GM19351 (cell line): ENCODE results near the gene CLDN18.

Experiments
- ATAC-seq: cut with Tn5 transposase; IDR thresholded peaks from one replicate; pipeline ENCODE4 v1.9.1; 2021; ENCODE audit warnings: mild to moderate bottlenecking, moderate library complexity; ENCODE audit not compliant: unreplicated experiment

The CLDN18 gene

DNA sequence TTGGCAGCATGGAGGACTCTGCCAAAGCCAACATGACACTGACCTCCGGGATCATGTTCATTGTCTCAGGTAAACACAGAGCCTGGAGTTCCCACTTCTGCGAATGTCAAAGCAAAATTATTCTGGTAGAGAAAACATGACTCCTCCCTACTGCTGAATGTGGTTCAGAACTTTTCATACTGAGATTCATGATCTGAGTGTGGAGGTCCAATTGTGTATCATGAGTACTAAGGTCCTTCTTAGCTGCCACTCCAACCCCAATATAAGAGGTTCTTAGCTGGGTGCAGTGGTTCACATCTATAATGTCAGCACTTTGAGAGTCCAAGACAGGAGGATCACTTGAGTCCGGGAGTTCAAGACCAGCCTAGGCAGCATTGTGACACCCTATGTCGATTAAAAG is 13.8 kb downstream of the CLDN18 start:
- ATAC-seq, result no peak

DNA sequence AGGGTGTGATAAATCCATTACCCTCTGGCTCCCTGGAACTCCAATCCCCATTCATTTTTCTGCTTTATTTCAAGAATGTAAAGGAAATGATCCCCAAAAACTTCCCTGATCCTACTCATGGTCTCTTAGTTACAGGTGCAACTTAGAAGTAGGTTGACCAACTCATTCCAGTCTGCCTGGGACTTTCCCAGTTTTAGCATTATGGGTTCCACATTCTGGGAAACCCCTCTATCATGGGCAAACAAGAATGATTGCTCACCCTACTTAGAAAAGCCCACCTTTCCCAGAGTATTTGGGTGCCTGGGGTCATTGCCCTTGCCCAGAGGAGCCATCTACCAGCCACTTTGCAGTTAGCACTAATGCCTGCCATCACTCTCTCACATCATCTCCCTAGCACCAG is 15.6 kb downstream of the CLDN18 start:
- no peak for ATAC-seq

DNA sequence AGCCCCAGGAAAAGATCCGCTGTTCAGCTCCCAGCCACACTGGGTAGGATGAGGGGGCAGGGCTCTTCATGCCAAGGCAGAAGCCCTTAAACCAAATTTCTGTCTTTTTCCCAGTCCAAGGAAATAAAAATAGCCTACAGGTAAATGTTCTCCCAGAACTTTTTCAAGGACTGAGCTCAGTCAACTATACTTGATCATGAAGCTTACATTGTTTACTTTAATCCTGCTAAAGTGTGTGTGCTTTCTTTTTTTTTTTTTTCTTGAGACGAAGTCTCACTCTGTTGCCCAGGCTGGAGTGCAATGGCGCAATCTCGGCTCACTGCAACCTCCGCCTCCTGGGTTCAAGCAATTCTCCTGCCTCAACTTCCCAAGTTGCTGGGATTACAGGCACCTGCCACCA is 17.9 kb downstream of the CLDN18 start:
- no peak for ATAC-seq

DNA sequence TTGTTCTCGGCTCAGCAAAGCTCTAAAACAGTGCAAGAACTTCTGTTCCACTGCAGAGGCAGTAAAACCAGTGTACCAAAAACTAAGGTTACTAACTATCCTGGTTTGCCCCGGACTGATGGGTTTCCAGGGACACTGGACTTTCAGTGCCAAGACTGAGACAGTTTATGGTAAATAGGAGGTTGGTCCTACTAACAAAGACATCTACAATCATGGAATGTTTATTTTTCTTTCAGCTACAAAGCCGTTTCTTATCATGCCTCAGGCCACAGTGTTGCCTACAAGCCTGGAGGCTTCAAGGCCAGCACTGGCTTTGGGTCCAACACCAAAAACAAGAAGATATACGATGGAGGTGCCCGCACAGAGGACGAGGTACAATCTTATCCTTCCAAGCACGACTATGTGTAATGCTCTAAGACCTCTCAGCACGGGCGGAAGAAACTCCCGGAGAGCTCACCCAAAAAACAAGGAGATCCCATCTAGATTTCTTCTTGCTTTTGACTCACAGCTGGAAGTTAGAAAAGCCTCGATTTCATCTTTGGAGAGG is 20.8 kb downstream of the CLDN18 start:
- ATAC-seq, result no peak

DNA sequence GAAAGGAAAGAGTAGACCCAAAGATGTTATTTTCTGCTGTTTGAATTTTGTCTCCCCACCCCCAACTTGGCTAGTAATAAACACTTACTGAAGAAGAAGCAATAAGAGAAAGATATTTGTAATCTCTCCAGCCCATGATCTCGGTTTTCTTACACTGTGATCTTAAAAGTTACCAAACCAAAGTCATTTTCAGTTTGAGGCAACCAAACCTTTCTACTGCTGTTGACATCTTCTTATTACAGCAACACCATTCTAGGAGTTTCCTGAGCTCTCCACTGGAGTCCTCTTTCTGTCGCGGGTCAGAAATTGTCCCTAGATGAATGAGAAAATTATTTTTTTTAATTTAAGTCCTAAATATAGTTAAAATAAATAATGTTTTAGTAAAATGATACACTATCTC is 21.6 kb downstream of the CLDN18 start:
- ATAC-seq, result peak; percentile 30

DNA sequence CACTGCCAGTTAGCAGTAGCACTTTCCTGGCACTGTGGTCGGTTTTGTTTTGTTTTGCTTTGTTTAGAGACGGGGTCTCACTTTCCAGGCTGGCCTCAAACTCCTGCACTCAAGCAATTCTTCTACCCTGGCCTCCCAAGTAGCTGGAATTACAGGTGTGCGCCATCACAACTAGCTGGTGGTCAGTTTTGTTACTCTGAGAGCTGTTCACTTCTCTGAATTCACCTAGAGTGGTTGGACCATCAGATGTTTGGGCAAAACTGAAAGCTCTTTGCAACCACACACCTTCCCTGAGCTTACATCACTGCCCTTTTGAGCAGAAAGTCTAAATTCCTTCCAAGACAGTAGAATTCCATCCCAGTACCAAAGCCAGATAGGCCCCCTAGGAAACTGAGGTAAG is 22.6 kb downstream of the CLDN18 start:
- peak; percentile 44 for ATAC-seq

DNA sequence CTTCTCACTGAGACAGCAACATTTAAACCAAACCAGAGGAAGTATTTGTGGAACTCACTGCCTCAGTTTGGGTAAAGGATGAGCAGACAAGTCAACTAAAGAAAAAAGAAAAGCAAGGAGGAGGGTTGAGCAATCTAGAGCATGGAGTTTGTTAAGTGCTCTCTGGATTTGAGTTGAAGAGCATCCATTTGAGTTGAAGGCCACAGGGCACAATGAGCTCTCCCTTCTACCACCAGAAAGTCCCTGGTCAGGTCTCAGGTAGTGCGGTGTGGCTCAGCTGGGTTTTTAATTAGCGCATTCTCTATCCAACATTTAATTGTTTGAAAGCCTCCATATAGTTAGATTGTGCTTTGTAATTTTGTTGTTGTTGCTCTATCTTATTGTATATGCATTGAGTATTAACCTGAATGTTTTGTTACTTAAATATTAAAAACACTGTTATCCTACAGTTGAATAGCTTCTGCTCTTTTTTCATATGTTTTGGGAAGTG is 23.3 kb downstream of the CLDN18 start:
- ATAC-seq, result no peak

DNA sequence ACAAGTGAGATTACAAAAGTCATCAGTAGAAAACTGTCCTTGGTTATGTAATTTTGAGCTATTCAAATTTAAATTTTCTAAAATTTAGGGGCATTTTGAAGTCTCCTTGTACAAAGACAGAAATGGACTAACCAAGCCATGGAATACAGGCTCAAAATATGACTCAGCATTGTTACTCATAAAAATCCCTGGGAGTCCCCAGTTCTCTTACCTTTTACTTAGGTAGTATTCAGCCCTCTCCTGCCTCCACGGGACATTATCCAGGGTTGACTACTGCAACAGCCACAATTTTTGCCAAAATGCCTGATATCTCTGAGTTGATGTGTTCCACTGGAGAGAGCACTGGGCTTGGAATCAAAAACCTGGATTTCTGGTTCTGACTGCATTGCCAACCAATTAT is 25.0 kb downstream of the CLDN18 start:
- ATAC-seq, result no peak

DNA sequence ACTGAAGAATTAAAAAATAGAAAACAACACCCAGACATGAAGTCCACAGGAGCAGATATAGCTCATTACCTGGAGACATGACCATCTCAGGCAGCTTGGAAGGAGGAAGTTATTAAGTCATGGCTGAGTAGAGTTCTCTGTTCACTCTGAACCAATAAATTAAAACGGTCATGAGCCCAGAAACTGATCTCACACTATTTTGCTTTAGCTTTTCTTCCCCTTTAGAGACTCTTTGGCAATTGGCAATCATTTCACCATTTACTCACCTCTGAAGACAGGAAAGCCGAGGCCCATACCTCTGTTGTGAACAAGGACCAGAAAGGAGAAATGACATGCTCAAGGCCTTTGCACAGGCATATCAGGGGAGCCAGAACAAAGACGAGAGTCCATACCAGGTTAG is 26.6 kb downstream of the CLDN18 start:
- ATAC-seq, result peak; percentile 53

DNA sequence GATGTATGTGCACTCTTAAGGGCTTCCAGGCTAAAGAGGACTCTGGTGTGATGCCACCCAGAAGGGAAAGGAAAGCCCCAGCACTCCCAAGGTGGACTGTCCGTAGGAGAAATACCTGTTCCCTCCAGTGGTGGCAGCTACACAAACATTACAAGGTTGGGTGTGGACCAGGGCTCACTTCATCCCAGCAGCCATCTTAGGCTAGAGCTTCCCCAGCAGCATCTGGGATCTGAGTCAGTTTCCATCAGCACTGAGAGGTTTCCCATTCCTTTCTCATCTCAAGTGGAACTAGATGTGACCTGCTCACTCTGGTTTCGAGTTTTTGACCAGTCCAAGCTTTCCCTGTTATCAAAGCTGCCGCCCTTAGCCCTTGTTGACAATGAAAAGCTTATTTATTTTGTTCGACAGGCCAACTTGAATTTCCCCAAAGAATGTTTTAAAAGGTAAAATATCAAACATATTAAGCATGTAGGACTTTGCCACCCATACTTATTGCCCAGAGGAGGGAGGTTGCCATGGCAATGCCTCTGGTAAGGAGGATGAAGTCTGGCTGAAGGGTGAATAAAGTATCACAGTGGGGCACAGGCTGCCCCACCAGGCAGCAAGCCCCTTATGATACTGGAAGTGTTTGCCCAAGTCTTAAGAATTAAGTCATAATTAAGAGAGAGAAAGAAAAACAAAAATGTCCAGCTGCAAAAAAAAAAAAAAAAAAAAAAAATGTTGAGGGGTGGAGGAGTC is 28.9 kb downstream of the CLDN18 start:
- ATAC-seq, result no peak

DNA sequence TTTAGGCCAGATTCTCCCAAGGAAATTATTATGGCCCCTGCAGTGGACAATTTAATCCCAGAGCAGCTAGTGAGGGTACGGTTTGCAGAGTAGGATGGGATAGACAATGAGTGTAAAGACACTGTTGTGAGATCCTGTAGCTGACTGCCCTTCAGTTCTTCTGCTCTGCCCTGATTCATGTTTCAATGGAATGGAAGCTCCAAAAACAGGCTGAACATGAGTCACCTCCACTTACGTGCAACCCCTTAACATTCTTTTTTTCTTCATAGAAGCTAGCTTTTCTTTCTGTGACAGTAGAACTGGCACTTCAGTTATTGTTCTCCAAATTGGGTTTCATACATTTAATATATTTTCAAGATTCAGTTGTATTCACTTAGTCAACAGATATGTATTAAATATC is 32.1 kb downstream of the CLDN18 start:
- ATAC-seq, result no peak

DNA sequence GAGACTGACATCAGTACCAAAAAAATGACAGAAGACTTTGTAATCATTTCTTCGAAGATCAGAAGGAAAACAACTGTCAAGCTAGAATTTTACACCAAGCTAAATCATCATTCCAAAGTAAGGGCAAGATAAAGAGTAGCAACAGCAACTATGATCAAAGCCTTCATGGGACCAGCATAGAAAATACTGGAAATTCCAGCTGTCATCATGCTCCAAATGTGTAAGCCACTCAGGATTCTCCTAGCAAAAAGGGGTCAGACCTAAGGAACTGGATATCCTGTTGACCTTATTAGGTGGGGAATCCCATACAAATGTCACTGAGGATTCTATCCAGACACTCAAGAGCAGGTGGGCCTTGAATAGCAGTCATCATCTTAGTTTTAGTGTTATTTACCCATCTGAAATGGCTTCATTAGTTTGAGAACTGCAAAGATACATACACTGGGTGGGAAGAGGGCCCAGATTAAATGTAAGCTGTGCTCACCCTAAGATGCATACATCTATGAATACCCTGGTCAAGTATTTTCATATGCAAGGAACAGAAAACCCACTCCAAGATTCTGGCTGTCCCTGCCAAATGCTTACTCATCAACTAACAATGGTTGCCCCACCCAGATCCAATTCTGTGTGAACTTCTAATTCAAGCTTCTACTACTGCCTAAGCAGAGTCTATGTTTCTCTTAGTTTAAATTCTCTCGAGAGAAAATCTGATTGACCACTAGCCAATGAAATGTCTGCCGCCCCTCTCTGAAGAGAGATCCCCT is 33.5 kb downstream of the CLDN18 start:
- no peak for ATAC-seq

DNA sequence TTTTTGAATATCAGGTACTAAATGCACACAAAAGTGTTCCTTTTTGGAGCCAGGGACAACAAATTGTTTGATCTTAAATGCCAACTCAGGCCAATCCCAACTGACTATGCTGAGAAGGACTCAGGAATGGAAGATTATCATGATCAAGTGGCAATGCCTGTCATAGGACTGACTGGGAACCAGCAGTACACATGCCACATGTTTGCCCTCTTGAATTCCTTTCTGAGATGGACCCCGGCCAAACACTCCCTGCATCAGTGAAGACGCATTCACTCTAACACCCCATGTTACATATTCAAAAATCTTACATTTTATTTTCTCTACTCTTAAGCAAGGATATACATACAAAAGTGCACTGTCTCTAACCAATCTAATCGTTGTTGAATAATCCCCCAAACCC is 36.1 kb downstream of the CLDN18 start:
- ATAC-seq, result no peak

DNA sequence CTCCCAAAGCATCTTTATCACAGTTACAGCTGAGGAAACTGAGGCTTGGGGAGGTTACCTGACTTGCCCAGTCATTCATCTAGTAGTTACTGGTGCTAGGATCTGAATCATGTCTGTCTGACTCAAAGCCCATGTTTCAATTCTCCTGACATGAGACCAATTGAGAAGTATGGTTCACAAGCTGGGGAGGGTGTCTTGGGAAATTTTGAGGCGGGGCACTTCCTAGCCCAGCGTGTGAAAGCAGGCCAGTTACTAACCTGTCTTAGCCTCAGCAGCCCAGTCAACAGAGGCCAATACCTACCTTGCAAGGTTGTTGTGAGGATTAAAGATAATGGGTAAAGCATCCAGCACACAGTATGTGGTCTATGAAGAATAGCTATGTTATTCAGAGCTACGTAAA is 37.0 kb downstream of the CLDN18 start:
- ATAC-seq, result peak; percentile 58

DNA sequence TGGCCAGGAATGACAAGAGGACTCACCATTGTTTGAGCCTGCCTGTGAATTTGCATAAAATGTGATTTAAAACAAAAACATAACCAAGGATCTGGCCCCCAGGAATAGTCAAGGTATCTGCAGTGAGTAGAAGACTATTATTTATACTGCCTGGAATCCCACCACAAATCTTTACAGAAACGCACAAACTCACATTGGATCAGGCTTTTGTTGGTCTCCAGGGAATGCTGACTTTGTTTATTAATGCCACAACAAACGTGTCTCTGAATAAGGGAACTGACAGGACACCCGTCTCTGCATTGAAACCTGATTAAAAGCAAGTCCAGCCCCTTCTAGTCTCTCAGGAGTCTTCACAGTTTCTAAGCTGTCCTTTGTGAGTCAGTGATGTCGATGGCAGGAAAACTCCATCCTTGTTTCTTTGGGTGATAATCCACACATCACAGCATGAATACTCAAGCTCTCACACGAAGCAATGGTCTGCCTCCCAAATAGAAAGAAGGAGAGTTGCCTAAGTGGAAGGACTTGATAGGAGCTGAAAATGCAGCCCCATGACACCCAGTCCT is 37.7 kb downstream of the CLDN18 start:
- ATAC-seq, result no peak

DNA sequence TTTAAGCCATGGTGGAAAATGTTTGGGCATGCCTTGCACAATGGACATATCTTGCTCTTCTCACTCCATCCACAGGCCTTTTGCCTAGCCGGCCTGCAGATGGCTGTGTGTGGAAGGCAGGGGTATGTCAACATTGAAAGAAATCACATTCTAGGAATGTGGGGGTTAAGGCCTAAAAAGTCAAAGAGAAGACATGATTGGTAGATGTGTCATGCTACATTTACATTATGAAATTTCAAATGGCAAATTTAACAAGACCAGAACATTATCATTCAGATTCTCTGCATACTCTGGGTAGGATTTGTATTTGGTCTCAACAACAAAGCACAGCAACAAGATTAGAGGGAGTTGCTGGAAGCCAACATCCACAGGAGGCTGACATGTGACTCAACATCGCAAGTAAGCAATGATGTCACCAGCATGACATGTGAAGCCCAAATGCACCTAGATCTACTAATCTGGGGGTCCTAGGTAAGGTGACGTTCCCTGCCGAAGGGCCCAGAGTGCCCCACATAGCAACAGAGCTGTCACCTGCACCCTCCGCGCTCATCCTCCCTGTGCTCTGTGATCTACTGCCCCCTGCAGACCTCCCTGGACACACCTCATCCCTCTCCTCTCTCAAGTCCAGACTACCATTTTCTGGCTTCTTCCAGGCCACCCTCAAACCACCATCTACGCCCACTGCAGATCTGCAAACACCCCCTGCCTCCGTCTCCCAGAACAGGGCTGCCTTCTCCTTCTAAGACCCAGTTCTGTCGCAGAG is 39.4 kb downstream of the CLDN18 start:
- no peak for ATAC-seq

DNA sequence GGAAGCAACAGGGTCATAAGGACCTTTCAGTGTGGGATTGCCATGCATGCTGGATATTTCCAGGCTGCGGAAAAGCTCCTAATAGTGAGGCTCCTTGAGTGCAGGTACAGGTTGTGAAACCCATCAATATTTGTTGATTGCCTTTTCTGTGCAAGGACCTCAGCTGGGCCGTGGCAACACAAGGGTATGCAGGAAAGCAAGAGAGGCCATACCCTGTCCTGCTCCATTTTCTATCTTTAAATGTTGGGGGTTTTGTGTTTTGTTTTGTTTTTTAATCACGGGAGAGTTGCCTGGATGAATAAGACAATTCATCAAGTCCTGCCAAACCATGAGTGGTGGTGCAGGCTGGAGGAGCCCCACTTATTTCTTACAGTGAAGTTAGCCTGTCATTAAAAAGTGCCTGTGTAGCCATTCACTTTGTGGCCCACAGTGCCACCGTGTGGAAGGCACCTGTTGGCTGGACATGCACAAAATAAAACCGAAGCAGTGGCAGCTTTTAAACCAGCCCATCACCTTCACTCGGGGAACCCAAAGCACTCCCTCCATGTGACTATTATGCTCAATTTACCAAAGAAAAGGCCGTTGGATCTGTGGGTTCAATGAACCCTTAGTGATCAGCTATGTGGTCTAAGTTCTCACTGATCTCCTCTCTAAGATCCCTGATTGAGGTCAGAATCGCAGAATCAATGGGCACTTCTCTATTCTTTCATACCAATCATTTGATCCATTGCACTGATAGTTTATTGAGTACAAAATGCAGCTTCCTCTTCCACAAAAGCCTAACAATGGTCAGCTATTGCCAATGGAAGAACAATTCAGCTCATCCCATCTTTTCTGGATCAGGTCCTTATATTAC is 42.2 kb downstream of the CLDN18 start:
- peak; percentile 83 for ATAC-seq

DNA sequence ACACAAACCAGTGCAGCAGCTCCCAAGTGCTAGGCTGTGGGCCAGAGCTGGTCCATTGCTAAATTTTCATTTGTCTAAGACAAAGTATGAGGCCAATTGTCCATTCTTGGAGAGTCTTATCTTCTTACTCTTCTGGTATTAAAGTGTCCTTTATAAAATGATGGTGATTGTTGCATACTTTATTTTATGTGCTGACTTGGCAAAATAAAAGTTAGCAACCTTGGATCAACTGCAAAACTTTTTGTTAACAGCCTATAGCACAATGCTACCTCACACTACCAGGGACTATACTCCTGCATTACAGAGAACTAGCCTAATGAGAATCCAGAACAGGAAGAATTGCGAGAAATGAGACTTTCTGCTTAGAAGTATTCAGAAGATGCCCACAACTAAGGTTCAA is 44.1 kb downstream of the CLDN18 start:
- no peak for ATAC-seq

DNA sequence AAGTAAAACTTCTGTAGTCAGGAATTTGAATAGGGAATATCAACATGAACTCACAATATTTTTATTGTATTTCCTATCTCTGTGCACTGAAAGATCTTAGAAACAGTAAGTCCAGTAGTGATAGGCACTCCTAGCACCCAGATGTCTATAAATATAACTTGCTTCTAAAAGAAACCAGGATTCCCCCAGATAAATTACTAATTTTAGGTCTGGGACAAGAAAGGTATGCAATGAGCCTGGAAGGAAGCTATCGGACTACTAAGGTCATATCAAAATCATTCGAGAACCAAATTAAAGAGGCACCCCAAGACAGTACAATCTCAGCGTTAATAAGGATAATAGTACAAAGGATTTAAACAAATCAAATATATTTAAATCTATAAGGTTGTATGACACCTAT is 47.4 kb downstream of the CLDN18 start:
- ATAC-seq, result no peak

DNA sequence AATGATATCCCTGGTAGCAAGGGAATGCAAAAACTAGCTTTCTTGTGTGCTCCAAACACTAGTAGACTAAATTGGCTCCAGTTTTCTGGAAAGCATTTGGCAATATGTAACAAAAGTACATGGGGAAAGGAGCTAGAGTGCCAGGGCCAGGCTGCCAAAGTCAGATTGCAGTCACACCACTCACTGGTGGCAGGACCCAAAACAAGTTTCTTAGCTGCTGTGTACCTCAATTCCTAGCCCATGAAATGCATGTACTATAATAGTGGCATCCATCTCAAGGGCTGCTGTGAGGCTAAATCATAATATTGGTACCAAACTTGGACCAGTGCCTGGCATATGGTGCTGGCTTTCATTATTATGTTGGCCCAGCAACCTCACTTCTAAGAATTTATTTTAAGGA is 49.3 kb downstream of the CLDN18 start:
- no peak for ATAC-seq
